ENCODE measurements around the gene SH3GLB1.

DNA sequence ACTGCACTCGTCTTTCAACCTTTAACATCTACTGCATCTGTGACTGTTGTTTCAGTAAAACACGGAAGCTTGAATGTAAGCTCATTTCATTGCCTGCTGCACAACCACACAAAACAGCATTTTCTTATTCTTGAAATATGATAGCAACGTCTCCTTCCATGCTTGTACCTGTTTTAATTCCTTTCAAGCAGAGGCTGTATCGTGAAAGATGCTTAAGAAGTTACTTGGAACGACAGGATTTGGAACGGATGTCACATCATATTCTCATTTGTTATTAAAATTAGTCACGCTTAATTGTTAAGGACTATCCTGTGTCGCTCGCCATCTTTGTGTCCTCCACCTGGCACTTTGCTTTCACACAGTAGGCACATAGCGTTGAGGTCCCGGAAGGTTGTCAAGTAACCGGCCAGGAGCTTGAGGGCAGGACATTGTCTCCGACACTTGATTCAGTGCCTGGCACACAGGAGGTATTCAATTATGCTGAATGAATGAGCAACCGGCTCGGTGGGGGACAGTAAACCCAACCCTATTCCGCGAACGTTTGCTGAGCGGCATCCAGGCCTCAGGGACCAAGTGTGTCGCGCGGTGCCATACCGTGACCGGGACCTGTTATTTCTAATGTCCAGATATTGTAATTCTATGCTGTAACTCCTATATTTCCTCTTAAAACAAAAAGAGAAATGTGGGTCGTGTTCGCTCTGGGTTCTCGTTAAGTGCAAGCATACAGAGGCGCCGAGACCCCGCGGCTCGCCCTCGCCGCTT, 499 bp upstream of the SH3GLB1 start:
- TF ChIP-seq CTCF (IDR thresholded peaks at IDR 0.05) = no peak
- TF ChIP-seq POLR2A (IDR thresholded peaks at IDR 0.05) = no peak

All from body of pancreas (tissue), 4 donors.